HG03571 (cell line): Measurements from ENCODE around the gene ITCH.
"Not testable (repeated sequence)": the region's sequence is repeated elsewhere in the genome, so short reads cannot be mapped to it uniquely, and the experiment has no call there.

Experiments
- ATAC-seq: cut with Tn5 transposase; IDR thresholded peaks from one replicate; pipeline ENCODE4 v1.9.1; 2021; ENCODE audit not compliant: unreplicated experiment

The ITCH gene

GRCh38 chr20:34412453-34412852 lies 49.4 kb downstream of the ITCH start:
- ATAC-seq: no peak

- not testable (repeated sequence) for ATAC-seq
Measured at GRCh38 chr20:34414525-34414924, 51.5 kb downstream of the ITCH start.

- ATAC-seq: no peak
Measured at GRCh38 chr20:34415079-34415478, 52.0 kb downstream of the ITCH start.

GRCh38 chr20:34420146-34420545 lies 57.1 kb downstream of the ITCH start:
- no peak for ATAC-seq

- ATAC-seq: no peak
Measured at GRCh38 chr20:34420975-34421374, 57.9 kb downstream of the ITCH start.

- ATAC-seq: no peak
Measured at GRCh38 chr20:34421766-34422466, 58.8 kb downstream of the ITCH start.

- not testable (repeated sequence) for ATAC-seq
Measured at GRCh38 chr20:34425032-34425690, 62.1 kb downstream of the ITCH start.

GRCh38 chr20:34426026-34426425 lies 63.0 kb downstream of the ITCH start:
- no peak for ATAC-seq

- ATAC-seq: no peak
Measured at GRCh38 chr20:34427331-34427730, 64.3 kb downstream of the ITCH start.

GRCh38 chr20:34427784-34428183 lies 64.7 kb downstream of the ITCH start:
- no peak for ATAC-seq

GRCh38 chr20:34431168-34431567 lies 68.1 kb downstream of the ITCH start:
- no peak for ATAC-seq

- not testable (repeated sequence) for ATAC-seq
Measured at GRCh38 chr20:34432663-34433062, 69.6 kb downstream of the ITCH start.

GRCh38 chr20:34433391-34433790 lies 70.3 kb downstream of the ITCH start:
- ATAC-seq: no peak

- ATAC-seq: no peak
Measured at GRCh38 chr20:34435589-34435988, 72.5 kb downstream of the ITCH start.

GRCh38 chr20:34437330-34437986 lies 74.4 kb downstream of the ITCH start:
- ATAC-seq: no peak

- ATAC-seq: no peak
Measured at GRCh38 chr20:34439168-34439567, 76.1 kb downstream of the ITCH start.

GRCh38 chr20:34441423-34441822 lies 78.3 kb downstream of the ITCH start:
- ATAC-seq: not testable (repeated sequence)

- no peak for ATAC-seq
Measured at GRCh38 chr20:34443546-34443945, 80.5 kb downstream of the ITCH start.

GRCh38 chr20:34445177-34446065 lies 82.3 kb downstream of the ITCH start:
- ATAC-seq: no peak

- no peak for ATAC-seq
Measured at GRCh38 chr20:34448517-34448916, 85.4 kb downstream of the ITCH start.
